ENCODE results near the gene GLT8D2.
"Not testable (repeated sequence)": the region's sequence is repeated elsewhere in the genome, so short reads cannot be mapped to it uniquely, and the experiment has no call there.

GLT8D2 gene

DNA sequence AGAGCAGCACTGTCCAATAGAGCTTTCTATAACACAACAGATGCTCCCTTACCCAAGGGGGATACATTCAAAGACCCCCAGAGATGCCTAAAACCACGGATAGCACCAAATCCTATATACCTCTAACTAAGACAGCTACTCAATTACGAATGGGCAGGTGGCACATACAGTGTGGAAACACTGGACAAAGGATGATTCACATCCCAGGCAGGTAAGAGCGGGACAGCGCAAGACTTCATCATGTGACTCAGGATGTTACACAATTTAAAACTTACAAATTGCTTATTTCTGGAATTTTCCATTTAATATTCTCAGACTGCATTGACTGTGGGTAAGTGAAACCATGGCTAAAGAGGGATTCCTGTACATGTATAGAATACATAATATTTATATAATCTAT is 8.8 kb upstream of the GLT8D2 start:
- H3K4me1 Mint-ChIP-seq = no peaks in the 10 kb centered on the region
- no peak overlapping the region for H3K27ac Mint-ChIP-seq
- ATAC-seq (no peak), DNase-seq (no peak)
- H3K27me3 Mint-ChIP-seq = peaks cover 42% of the 10 kb centered on the region
- H3K9me3 Mint-ChIP-seq = no peaks in the 10 kb centered on the region
- no peak overlapping the region for H3K4me3 Mint-ChIP-seq

DNA sequence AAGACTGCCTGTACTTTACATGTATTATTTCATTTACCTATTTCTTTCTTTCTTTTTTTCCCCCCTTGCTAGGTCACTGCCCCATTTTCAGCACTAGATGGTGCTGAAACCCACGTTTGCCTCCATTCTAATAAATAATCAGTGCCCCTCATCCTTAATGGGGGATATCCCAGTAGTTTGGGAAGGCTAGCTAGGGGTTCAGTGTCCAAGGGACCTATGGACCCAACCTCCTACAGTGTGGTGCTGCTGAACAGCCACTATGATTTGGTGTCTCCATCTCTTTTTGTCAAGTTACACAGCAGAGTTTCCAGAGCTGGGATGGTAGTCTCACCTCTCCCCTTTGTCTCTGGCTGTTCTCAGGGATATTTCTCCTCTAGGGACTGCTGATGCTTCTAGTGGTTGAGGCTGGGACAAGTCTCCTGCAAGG is 7.8 kb upstream of the GLT8D2 start:
- DNase-seq = no peak
- H3K27ac Mint-ChIP-seq = no peak overlapping the region
- no peak for ATAC-seq
- no peaks in the 10 kb centered on the region for H3K9me3 Mint-ChIP-seq
- H3K4me1 Mint-ChIP-seq = no peaks in the 10 kb centered on the region
- peaks cover 51% of the 10 kb centered on the region for H3K27me3 Mint-ChIP-seq
- H3K4me3 Mint-ChIP-seq = no peak overlapping the region

DNA sequence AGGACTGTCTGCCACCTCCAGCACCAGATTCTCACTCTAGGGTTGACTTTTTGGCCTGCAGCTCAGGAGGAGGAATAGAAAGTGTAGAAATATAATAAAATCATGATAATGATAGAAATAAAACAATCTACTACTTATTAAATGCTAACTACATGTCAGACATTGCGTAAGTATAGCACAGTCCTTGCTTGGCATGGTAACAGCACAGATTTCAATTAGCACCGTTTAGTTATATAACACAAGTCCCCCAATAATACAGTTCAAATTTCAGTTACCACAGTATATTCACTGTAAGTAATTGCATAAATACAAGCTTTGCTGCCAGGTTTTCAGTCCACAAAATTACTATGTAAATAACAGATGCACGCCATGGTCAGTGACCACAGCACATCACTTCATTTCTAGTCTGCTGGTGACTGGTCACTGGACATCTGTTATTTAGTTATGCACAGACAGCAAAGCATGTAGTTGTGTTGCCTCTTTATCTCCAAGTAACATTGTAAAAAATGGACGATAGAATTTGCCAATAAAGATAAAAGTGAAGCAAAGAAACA is 6.5 kb upstream of the GLT8D2 start:
- no peak for ATAC-seq
- Mint-ChIP-seq H3K27me3 (peaks cover 46% of the 10 kb centered on the region), H3K4me1 (no peaks in the 10 kb centered on the region), H3K4me3 (no peak overlapping the region), H3K27ac (no peak overlapping the region), H3K9me3 (no peaks in the 10 kb centered on the region)
- no peak for DNase-seq

DNA sequence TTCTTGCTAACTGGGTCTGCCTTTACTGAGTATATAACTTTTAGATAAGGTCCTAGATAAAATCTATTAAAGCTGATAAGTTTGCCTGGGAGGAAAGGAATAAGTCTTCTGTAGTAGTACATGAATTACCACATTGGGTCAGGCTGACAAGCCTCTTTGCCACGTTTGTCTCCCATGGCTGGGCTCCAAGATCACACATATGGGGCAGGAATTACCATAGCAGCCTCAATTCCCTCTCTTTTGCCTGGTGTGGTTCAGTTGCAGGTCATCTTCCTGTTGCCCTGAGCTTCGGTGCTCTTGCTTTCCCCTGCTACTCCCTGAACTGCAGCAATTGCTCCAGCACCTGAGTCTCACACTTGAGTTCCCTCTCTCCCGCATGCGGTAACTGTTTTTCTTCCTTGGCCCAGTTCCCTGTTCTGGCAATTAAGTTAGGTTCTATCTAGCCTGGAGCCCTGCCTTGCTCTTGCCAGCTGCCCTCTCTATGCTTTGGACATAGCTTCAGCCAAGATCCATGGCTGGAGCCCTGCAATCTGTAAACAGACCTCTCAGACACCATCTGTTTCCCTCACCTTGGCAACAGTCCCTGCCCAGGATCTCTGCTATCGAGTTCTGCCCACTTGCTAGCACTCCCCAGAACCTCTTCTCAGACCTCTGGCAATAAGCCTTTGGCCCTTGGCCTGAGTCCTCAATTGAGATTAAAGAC is 5.8 kb upstream of the GLT8D2 start:
- no peak for ATAC-seq
- no peaks in the 10 kb centered on the region for H3K9me3 Mint-ChIP-seq
- H3K4me3 Mint-ChIP-seq = no peak overlapping the region
- DNase-seq = no peak
- peaks cover 52% of the 10 kb centered on the region for H3K27me3 Mint-ChIP-seq
- no peak overlapping the region for H3K27ac Mint-ChIP-seq
- H3K4me1 Mint-ChIP-seq = no peaks in the 10 kb centered on the region

DNA sequence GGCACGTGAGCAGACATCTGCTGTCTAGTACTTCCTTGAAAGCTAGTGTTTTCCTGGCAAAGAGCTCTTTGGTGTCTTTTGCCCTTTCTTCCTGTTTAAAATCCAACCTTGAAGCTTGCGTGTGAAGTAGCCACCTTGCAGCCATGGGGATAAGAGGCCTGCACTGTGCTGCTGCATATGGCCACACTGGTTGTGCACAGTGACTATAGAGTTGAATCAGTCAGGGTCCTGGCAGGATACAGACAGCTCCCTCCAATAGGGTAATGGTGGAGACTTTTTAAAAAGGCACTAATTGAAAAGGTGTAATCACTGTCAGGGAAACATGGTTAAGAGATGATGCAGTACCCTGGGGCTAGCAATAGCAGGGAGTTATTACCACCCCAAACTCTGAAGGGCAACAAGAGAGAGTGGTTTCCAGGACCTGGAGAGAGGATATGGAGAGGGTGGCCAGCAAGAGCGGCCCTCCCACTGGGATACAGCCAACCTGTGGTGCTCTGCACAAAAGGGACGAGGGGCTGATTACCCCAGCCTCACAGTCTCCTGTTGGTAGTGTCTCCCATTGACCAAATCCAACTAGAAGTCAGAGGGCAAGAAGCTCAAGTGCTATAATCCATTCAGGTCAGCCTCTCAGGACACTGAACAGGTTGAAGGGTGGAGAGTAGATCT is 4.8 kb upstream of the GLT8D2 start:
- DNase-seq (no peak), ATAC-seq (no peak)
- Mint-ChIP-seq H3K9me3 (no peaks in the 10 kb centered on the region), H3K27ac (no peak overlapping the region), H3K4me1 (peaks cover 8% of the 10 kb centered on the region), H3K27me3 (peaks cover 52% of the 10 kb centered on the region), H3K4me3 (no peak overlapping the region)

DNA sequence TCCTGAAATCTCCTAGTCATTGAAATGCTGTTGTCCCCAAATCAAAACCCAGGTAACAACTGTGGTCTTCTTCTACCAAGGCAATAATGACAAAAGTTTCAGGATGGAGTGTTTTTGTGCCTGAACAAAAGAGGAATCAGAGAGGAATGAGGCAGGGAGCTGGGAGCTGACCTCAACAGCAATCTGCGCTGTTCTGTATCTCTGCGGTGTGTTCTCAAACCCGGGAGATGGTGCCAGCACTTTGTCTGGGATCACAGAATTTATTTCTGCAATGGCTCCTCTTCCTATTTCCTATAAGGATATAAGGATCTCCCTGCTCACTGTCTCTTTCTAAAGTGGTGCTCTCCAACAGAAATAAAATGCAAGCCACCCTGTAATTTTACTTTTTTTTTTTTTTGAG is 449 bp upstream of the GLT8D2 start:
- ATAC-seq = no peak
- no peak for DNase-seq
- Mint-ChIP-seq H3K4me1 (peaks cover 12% of the 10 kb centered on the region), H3K4me3 (peak overlapping the region in 1 of 2 donors; percentile 22), H3K27me3 (peaks cover 52% of the 10 kb centered on the region), H3K27ac (no peak overlapping the region), H3K9me3 (no peaks in the 10 kb centered on the region)

DNA sequence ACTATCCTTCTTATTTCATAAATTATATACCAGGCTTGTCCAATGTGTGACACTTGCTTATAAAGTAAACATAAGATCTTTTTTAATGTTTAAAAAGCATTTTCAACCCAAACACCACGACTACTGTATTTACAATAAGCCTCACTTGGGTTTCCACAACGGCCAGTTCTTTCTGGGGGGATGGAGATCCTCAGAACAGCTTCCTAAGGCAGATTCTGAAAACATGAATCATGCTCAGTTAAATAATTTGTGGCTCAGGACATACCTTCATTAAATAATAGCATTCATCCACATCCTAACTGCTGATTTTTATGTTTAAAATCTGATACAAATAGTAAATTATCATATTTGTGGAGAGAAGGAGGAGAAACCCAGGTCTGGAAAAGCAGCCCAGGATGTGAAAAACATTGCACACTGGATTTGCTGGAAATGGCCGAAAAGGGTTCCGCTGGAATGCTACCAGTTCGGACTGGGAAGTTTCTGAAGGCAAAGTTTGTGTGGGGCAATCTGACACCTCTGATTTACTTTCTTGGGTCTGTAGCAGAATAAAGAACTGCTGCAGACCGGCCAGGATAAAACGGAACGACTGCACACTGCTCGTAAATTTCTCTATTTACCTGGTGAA is 597 bp downstream of the GLT8D2 start:
- Mint-ChIP-seq H3K4me3 (peak overlapping the region; percentile 60 to 69), H3K9me3 (no peaks in the 10 kb centered on the region), H3K27me3 (peaks cover 52% of the 10 kb centered on the region), H3K27ac (no peak overlapping the region), H3K4me1 (peaks cover 16% of the 10 kb centered on the region)
- ATAC-seq = no peak
- DNase-seq = no peak

DNA sequence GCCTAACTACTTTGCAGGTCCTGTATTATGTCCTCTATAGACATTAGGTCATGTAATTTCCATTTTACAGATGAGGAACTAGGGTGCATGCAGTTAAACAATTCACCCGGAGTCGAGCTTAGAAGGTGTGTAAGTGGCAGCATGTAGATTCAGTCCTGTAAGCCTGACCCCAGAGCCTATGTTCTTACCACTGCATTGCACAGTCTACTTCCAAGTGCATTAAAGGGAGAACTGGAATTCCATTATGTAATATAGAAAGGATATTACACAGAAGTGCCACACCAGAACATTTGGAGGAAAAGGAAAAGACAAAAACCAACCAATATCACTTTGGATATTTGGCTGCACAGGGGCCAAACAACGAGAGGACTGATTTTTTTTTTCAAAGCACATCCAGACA is 1.2 kb downstream of the GLT8D2 start:
- no peak for DNase-seq
- H3K4me3 Mint-ChIP-seq = no peak overlapping the region

DNA sequence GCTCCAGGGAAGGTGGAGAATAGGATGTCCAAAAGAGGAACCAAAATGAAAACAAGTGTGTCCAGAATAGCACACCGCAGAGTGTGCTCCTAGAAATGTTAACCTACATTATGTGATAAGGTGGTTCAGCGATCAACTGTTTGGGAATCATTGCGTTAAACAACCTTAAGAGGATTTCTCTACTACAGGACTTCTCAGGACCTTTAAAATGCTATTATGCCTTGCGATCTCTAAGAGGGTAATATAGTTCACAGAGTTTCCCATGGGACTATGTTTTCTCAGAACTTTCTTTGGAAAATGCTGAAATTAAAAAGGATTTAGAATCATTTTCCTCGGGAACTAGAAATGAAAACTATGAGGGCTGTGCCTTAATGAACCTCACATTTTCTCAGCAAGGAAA is 1.8 kb downstream of the GLT8D2 start:
- H3K9me3 Mint-ChIP-seq = no peaks in the 10 kb centered on the region
- H3K27me3 Mint-ChIP-seq = peaks cover 47% of the 10 kb centered on the region
- H3K27ac Mint-ChIP-seq = no peak overlapping the region
- DNase-seq (no peak), ATAC-seq (no peak)
- H3K4me1 Mint-ChIP-seq = peaks cover 16% of the 10 kb centered on the region
- no peak overlapping the region for H3K4me3 Mint-ChIP-seq

More for the DNA sequence above, 1.2 kb downstream of the GLT8D2 start:
- Mint-ChIP-seq H3K27ac (no peak overlapping the region), H3K4me1 (peaks cover 16% of the 10 kb centered on the region), H3K9me3 (no peaks in the 10 kb centered on the region), H3K27me3 (peaks cover 52% of the 10 kb centered on the region)
- ATAC-seq = no peak

DNA sequence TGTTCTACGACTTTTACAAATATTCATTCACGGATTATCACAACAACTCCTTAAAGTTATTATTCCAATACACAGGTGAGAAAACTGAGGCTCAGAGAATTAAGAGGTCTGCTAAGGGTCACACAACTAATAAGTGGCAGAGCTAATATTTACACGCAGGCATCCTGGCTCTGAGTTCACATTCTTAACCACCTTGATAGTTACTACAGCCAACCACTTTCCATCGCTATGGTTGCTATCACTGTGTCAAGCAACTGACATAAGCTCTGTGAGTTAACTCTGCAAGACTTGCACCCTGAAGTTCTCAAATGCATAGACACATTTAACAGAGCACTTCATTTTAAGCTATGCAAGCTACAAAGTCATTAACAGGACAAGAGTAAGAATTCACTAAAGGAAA is 3.7 kb downstream of the GLT8D2 start:
- DNase-seq = no peak
- H3K4me1 Mint-ChIP-seq = peaks cover 16% of the 10 kb centered on the region
- peaks cover 36% of the 10 kb centered on the region for H3K27me3 Mint-ChIP-seq
- no peak for ATAC-seq
- no peak overlapping the region for H3K4me3 Mint-ChIP-seq
- H3K27ac Mint-ChIP-seq = no peak overlapping the region
- H3K9me3 Mint-ChIP-seq = no peaks in the 10 kb centered on the region

DNA sequence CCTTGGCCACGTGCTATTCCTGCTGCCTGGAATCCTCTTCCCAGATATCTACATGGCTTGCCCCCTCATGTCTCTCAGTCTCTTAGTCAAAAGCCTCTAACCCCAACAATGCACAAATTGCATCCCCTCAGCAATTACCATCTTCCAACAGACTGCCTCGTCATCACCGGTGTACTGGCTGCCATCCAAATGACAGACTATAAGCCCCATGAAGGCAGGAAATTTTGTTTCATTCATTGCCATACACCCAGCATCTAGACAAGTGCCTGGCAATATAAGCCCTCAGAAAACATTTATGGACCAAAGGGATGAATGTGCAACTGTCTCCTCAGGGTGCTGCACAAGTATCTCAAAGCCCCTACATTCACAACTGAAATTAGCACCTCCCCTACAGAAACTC is 5.8 kb downstream of the GLT8D2 start:
- Mint-ChIP-seq H3K4me1 (peaks cover 6% of the 10 kb centered on the region), H3K27me3 (peaks cover 14% of the 10 kb centered on the region)
- no peak for DNase-seq

DNA sequence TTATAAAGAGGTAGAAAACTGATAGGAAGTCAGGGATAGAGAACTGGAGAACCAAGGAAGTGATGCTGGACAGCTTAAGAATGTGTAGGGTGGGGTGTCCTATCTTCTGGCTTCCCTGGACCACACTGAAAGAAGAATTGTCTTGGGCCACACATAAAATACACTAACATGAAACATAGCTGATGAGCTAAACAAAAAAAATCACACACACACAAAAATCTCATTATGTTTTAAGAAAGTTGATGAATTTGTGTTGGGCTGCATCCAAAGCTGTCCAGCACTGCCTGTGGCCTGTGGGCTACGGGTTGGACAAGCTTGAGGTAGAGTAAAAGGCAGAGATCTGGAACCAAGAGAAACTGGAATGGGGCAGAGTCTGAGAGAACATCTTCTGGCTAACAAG is 7.4 kb downstream of the GLT8D2 start:
- Mint-ChIP-seq H3K27me3 (no peaks in the 10 kb centered on the region), H3K4me1 (peaks cover 6% of the 10 kb centered on the region), H3K4me3 (no peak overlapping the region), H3K9me3 (no peaks in the 10 kb centered on the region), H3K27ac (no peak overlapping the region)
- ATAC-seq = no peak
- DNase-seq = no peak

More for the DNA sequence above, 5.8 kb downstream of the GLT8D2 start:
- H3K4me3 Mint-ChIP-seq = no peak overlapping the region
- ATAC-seq = no peak
- H3K27ac Mint-ChIP-seq = no peak overlapping the region
- H3K9me3 Mint-ChIP-seq = no peaks in the 10 kb centered on the region

DNA sequence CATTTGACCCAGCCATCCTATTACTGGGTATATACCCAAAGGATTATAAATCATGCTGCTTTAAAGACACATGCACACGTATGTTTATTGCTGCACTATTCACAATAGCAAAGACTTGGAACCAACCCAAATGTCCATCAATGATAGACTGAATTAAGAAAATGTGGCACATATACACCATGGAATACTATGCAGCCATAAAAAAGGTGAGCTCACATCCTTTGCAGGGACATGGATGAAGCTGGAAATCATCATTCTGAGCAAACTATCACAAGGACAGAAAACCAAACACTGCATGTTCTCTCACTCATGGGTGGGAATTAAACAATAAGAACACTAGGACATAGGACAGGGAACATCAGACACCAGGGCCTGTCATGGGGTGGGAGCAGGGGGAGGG is 10.2 kb downstream of the GLT8D2 start:
- not testable (repeated sequence) for H3K9me3 Mint-ChIP-seq, ATAC-seq, H3K4me3 Mint-ChIP-seq, H3K27ac Mint-ChIP-seq, DNase-seq, H3K4me1 Mint-ChIP-seq
- H3K27me3 Mint-ChIP-seq = peaks cover 23% of the 10 kb centered on the region

DNA sequence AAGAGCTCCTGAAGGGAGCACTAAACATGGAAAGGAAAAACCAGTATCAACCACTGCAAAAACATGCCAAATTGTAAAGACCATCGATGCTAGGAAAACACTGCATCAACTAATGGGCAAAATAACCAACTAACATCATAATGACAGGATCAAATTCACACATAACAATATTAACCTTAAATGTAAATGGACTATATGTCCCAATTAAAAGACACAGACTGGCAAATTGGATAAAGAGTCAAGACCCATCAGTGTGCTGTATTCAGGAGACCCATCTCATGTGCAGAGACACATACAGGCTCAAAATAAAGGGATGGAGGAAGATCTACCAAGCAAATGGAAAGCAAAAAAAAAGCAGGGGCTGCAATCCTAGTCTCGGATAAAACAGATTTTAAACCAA is 13.8 kb downstream of the GLT8D2 start:
- not testable (repeated sequence) for ATAC-seq, DNase-seq, H3K9me3 Mint-ChIP-seq, H3K4me1 Mint-ChIP-seq, H3K27ac Mint-ChIP-seq, H3K4me3 Mint-ChIP-seq
- H3K27me3 Mint-ChIP-seq = peaks cover 26% of the 10 kb centered on the region

DNA sequence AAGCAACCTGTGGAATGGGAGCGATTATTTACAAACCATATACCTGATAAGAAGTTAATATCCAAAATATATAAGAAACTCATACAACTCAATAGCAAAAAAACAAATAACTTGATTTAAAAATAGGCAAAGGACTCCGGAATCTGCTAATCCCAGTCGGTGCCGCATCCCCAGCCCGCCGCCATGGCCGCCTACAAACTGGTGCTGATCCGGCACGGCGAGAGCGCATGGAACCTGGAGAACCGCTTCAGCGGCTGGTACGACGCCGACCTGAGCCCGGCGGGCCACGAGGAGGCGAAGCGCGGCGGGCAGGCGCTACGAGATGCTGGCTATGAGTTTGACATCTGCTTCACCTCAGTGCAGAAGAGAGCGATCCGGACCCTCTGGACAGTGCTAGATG is 19.4 kb downstream of the GLT8D2 start:
- ATAC-seq, H3K27ac Mint-ChIP-seq, H3K4me1 Mint-ChIP-seq, H3K4me3 Mint-ChIP-seq, H3K9me3 Mint-ChIP-seq, DNase-seq: not testable (repeated sequence)
- H3K27me3 Mint-ChIP-seq = peaks cover 34% of the 10 kb centered on the region
